Esophagus squamous epithelium (tissue), 4 donors: ENCODE data around the gene PIMREG.

ENCODE experiments used
- CTCF ChIP-seq, 6 experiments: fragments of 450-650 bp in 4 of 6; fragments of 200-600 bp in 2 of 6; sonication (generic) in 2 of 6; IDR thresholded peaks; one replicate each; pipeline ENCODE4 v1.5.1; 2016 to 2019; ENCODE audit warnings: antibody characterized with exemption in 6 of 6, mild to moderate bottlenecking in 4 of 6, moderate library complexity in 4 of 6
- POLR2A ChIP-seq, 4 donors: fragments of 450-650 bp; IDR thresholded peaks; one replicate each; pipeline ENCODE4 v1.6.1; 2017; ENCODE audit warnings: antibody characterized with exemption in 4 of 4, mild to moderate bottlenecking in 4 of 4, moderate library complexity in 3 of 4

- TF ChIP-seq CTCF (IDR thresholded peaks at IDR 0.05) (no peak), POLR2A (IDR thresholded peaks at IDR 0.05) (no peak)
These were observed 36.0 kb downstream of the PIMREG start for GRCh38 chr17:6480303-6480675.
